Progenitor cell of endocrine pancreas (in vitro differentiated cells): ENCODE data around the gene SIL1. TPM values are rescaled to one million over a fixed set of nuclear protein-coding genes. Genes with fewer than 3 reads are reported as not detected.
A peak's percentile ranks its signal among the peaks of the same experiment; 100 is the strongest.

ENCODE experiments used
- DNase-seq: peaks from one replicate; pipeline ENCODE4 v3.0.0; 2021; ENCODE audit warnings: low spot score; ENCODE audit not compliant: unreplicated experiment
- H3K27ac Mint-ChIP-seq: 2 replicates; pipeline ENCODE4 v1.8.0; 2021; ENCODE audit warnings: mild to moderate bottlenecking, moderate library complexity, mixed read lengths
- H3K27me3 Mint-ChIP-seq: 2 replicates; pipeline ENCODE4 v1.8.0; 2021; ENCODE audit warnings: mixed read lengths
- H3K36me3 Mint-ChIP-seq: 2 replicates; pipeline ENCODE4 v1.8.0; 2022; ENCODE audit warnings: mixed read lengths; ENCODE audit not compliant: insufficient read depth
- H3K4me1 Mint-ChIP-seq: 2 replicates; pipeline ENCODE4 v1.8.0; 2021; ENCODE audit warnings: low read depth, mixed read lengths
- H3K4me3 Mint-ChIP-seq: 2 replicates; pipeline ENCODE4 v1.8.0; 2021; ENCODE audit warnings: low read depth, mild to moderate bottlenecking, moderate library complexity, mixed read lengths
- H3K9me3 Mint-ChIP-seq: 2 replicates; pipeline ENCODE4 v1.8.0; 2021; ENCODE audit warnings: low read depth, mixed read lengths
- CTCF ChIP-seq: fragments of 200-600 bp; sonication (generic); IDR thresholded peaks from one replicate; pipeline ENCODE4 v1.5.0; 2021; ENCODE audit warnings: antibody characterized with exemption, mild to moderate bottlenecking; ENCODE audit not compliant: unreplicated experiment
- total RNA-seq: library from RNA; stranded (reverse); gene quantifications from 2 replicates; pipeline ENCODE4 v1.2.1, GENCODE V29; 2021

The SIL1 gene
- total RNA-seq, 1 donor from 2014 or later = 26.0 TPM

GRCh38 chr5:138961729-138962128, 236.4 kb downstream of the SIL1 start:
- no peaks in the 10 kb centered on the region for H3K27me3 Mint-ChIP-seq
- DNase-seq = no peak
- no peak overlapping the region for H3K4me3 Mint-ChIP-seq
- no peaks in the 10 kb centered on the region for H3K36me3 Mint-ChIP-seq
- H3K9me3 Mint-ChIP-seq = no peaks in the 10 kb centered on the region
- peaks cover 42% of the 10 kb centered on the region for H3K4me1 Mint-ChIP-seq
- no peak for TF ChIP-seq CTCF
- peak overlapping the region; percentile 1 for H3K27ac Mint-ChIP-seq

- peaks cover 42% of the 10 kb centered on the region for H3K4me1 Mint-ChIP-seq
- TF ChIP-seq CTCF = no peak
- H3K9me3 Mint-ChIP-seq = no peaks in the 10 kb centered on the region
- H3K27me3 Mint-ChIP-seq = no peaks in the 10 kb centered on the region
- H3K27ac Mint-ChIP-seq = no peak overlapping the region
- no peak overlapping the region for H3K4me3 Mint-ChIP-seq
- H3K36me3 Mint-ChIP-seq = no peaks in the 10 kb centered on the region
- DNase-seq = no peak
Measured at GRCh38 chr5:138961221-138961620, 236.9 kb downstream of the SIL1 start.

DNA sequence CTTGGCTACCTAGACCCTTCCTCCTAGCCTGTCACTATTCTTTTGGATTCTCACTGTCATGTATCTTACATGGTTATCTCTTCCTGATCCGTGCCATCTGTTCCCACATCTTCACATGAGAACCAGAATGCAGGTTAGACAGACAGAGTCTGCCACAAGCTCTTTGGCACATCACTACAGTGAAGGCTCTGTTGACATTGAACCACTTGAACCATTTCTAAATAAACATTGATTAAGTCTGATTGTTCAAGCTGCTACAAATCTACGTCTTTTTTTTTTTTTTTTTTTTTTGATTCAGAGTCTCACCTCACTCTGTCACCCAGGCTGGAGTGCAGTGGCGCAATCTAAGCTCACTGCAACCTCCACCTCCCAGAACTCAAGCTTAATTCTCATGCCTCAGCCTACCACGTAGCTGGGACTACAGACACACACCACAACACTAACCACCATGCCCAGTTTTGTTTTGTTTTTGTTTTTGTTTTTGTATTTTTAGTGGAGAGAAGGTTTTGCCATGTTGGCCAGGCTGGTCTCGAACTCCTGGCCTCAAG, 237.9 kb downstream of the SIL1 start:
- Mint-ChIP-seq H3K4me1 (peaks cover 44% of the 10 kb centered on the region), H3K27ac (no peak overlapping the region), H3K4me3 (no peak overlapping the region), H3K9me3 (no peaks in the 10 kb centered on the region), H3K27me3 (no peaks in the 10 kb centered on the region), H3K36me3 (no peaks in the 10 kb centered on the region)
- no peak for TF ChIP-seq CTCF
- DNase-seq = no peak

DNA sequence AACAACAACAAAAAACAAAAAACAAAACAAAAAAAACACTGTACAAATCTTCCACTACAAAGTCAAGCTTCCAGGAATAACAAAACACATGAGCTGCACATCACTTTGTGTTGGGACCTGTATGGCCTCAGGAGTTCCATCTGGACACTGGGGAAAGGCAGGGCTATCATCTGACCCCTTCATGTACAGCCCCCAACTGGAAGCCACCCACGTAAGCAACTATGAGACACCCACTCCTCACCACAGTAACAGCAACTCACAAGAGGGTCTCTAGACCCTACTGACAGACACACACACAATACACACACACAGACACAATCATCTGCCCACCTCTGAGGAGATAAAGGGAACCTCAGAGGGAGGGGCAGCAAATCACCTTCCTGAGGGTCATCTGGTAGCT, 241.4 kb downstream of the SIL1 start:
- no peak for DNase-seq
- H3K4me3 Mint-ChIP-seq = no peak overlapping the region
- peaks cover 20% of the 10 kb centered on the region for H3K4me1 Mint-ChIP-seq
- H3K27me3 Mint-ChIP-seq = no peaks in the 10 kb centered on the region
- no peaks in the 10 kb centered on the region for H3K36me3 Mint-ChIP-seq
- no peaks in the 10 kb centered on the region for H3K9me3 Mint-ChIP-seq
- TF ChIP-seq CTCF = no peak
- no peak overlapping the region for H3K27ac Mint-ChIP-seq

DNA sequence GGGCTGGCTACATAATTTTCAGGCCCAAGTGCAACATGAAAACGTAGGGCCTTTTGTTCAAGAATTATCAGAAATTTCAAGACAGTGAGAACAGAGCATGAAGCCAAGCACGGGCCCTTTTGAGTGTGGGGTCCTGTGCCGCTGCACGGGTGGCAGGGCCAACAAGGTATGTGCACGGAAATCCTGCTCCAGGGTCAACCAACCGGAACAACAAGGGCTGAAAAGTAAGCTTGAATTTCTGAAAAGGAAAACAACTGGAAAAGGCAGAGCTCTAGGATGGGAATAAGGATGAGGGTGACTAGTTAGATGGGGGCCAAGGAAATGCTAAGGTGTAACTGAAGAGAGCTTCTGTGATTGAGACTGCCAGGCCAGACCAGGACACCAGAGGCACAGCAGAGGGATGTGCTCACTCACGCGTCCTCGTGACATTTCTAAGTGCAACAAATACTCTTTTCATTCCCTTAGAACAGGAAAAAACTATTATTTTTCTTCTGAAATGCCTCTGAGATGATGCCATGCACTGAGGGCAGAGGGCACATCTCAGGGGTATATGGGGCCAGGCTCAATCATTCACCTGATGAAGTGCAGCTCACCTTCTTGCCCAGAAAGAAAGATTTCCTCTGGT, 242.4 kb downstream of the SIL1 start:
- DNase-seq = no peak
- Mint-ChIP-seq H3K27me3 (no peaks in the 10 kb centered on the region), H3K27ac (peak overlapping the region; percentile 56), H3K4me3 (no peak overlapping the region), H3K9me3 (no peaks in the 10 kb centered on the region), H3K4me1 (peaks cover 10% of the 10 kb centered on the region), H3K36me3 (no peaks in the 10 kb centered on the region)
- no peak for TF ChIP-seq CTCF
